PC-9 (cell line): Measurements from ENCODE around the gene JMJD1C.

Experiments used
- EZH2 ChIP-seq: fragments of 200-600 bp; sonication (generic); IDR thresholded peaks from 2 replicates; pipeline ENCODE4 v1.8.0; 2017; ENCODE audit warnings: antibody characterized with exemption, low read depth
- TF ChIP-seq, protein P1 (sequence below): fragments of 200-600 bp; sonication (generic); conservative IDR thresholded peaks from 2 replicates; pipeline ENCODE4 v1.6.1; 2017; ENCODE audit warnings: mixed run types, antibody characterized with exemption, mild to moderate bottlenecking, moderate library complexity

GRCh38 chr10:63241841-63242281 lies 223.9 kb downstream of the JMJD1C start:
- TF ChIP-seq, protein P1, sequence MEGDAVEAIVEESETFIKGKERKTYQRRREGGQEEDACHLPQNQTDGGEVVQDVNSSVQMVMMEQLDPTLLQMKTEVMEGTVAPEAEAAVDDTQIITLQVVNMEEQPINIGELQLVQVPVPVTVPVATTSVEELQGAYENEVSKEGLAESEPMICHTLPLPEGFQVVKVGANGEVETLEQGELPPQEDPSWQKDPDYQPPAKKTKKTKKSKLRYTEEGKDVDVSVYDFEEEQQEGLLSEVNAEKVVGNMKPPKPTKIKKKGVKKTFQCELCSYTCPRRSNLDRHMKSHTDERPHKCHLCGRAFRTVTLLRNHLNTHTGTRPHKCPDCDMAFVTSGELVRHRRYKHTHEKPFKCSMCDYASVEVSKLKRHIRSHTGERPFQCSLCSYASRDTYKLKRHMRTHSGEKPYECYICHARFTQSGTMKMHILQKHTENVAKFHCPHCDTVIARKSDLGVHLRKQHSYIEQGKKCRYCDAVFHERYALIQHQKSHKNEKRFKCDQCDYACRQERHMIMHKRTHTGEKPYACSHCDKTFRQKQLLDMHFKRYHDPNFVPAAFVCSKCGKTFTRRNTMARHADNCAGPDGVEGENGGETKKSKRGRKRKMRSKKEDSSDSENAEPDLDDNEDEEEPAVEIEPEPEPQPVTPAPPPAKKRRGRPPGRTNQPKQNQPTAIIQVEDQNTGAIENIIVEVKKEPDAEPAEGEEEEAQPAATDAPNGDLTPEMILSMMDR: no peak
- TF ChIP-seq EZH2: no peak
